Stimulated activated CD4-positive, alpha-beta T cell treated with anti-CD3 and anti-CD28 coated beads, TNF-alpha, amount 100 ng/mL, for 48 hours (primary cell): Measurements from ENCODE around the gene GNG4.
A peak's percentile ranks its signal among the peaks of the same experiment; 100 is the strongest.
"Not testable (repeated sequence)": the region's sequence is repeated elsewhere in the genome, so short reads cannot be mapped to it uniquely, and the experiment has no call there.

Experiments used
- DNase-seq, 3 donors: peaks; one replicate each; pipeline ENCODE4 v3.0.0-alpha.2; 2020; ENCODE audit warnings: low read depth in 3 of 3

The GNG4 gene

DNA sequence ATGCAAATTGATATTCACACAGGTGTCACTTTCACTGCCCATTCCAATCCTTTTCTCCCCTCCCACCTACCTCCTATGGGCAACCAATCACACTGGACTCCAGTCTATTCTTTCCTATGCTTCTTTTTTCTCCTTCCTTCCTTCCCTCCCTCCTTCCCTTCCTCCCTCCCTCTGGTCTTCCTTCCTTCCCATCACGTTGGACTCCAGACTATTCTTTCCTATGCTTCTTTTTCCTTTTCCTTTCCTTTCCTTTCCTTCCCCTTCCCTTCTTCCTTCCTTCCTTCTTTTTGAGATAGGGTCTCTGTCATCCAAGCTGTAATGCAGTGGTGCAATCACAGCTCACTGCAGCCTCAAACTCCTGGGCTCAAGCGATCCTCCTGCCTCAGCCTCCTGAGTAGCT lies 64.6 kb downstream of the GNG4 start:
- no peak for DNase-seq

DNA sequence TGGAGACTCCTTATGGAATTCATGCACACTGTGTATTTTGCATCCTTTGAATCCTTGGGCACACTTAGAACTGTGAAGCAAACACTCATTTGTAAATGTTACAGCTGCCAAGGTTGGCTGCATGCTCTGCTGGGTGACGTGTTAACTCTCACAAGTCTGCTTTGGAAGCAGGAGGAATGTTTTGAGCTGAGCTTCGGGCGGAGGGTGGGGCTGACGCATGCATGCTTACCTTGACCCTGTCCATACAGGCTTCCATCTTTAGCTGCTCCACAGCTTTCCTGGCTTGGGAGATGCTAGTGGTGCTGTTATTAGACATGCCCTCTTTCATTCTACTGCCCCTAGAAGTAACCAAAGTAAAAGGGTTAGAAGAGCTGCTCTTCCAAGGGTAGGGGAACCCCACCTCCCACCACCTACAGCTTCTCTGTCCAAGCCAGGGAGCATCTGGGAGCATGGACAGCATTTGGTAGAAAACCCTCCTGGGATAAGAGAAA lies 66.0 kb downstream of the GNG4 start:
- no peak for DNase-seq

- no peak for DNase-seq
Observed at GRCh38 chr1:235582130-235582529, 67.5 kb downstream of the GNG4 start.

DNA sequence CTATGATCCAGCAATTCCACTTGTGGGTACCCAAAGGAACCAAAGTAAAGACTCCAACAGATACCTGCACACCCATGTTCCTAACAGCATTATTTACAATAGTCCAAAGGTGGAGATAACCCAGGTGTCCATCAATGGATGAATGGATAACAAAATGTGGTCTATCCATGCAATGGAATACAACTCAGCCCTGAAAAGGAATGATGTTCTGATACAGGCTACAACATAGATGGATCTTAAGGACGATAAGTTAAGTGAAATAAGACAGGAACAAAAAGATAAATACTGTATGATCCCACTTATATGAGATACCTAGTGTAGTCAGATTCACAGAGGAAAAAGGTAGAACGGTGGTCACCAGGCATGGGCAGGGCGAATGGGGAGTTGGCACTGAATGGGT lies 69.7 kb downstream of the GNG4 start:
- DNase-seq = no peak

GRCh38 chr1:235575597-235575996 lies 74.0 kb downstream of the GNG4 start:
- DNase-seq = no peak

DNA sequence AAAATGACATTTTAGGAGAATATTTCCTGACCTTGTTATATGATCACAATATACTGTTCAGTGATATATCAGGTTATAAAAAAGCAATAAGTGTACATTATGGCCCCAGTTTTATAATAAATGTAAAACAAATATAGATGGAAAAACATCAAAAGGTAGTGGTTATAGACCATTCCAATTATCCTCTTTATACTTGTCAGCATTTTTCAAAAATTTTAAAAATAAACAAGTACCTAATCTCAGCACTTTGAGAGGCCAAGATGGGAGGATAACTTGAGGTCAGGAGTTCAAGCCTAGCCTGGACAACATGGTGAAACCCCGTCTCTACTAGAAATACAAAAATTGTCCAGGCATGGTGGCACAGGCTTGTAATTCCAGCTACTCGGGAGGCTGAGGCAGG lies 75.7 kb downstream of the GNG4 start:
- no peak for DNase-seq

GRCh38 chr1:235572971-235573370 lies 76.6 kb downstream of the GNG4 start:
- DNase-seq = not testable (repeated sequence)

DNA sequence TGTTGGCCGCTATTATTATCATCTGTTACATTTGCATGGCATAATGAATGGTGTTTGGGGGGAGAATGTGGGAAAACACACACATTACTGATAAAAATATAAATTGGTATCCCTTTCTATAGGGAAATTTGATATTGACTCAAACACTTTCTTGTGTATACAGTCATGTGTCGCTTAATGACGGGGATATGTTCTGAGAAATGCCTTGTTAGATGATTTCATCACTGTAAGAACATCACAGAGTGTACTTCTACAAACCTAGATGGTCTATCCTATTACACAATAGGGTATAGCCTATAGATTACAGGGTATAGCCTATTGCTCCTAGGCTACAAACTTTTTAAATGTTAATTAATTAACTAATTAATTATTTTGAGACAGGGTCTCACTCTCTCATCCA lies 78.1 kb downstream of the GNG4 start:
- DNase-seq = no peak

- no peak for DNase-seq
Observed at GRCh38 chr1:235567812-235568503, 81.6 kb downstream of the GNG4 start.

GRCh38 chr1:235566084-235566483 lies 83.5 kb downstream of the GNG4 start:
- DNase-seq = no peak

- no peak for DNase-seq
Observed at GRCh38 chr1:235563513-235564061, 86.0 kb downstream of the GNG4 start.

DNA sequence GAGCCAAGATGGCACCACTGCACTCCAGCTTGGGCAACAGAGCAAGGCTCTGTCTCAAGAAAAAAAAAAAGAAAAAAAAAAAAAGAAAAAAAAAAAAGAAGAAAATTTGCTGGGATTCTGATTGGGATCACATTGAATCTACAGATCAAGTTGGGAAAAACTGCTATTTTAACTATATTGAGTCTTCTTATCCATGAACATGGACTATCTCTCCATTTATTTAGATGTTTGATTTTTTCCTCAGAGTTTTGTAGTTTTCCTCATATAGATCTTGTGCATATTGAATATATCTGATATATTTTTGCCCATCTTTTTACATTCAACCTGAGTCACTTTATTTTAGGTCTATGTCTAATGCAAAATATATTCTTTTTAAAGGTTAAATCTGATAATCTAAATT lies 87.0 kb downstream of the GNG4 start:
- DNase-seq = no peak

DNA sequence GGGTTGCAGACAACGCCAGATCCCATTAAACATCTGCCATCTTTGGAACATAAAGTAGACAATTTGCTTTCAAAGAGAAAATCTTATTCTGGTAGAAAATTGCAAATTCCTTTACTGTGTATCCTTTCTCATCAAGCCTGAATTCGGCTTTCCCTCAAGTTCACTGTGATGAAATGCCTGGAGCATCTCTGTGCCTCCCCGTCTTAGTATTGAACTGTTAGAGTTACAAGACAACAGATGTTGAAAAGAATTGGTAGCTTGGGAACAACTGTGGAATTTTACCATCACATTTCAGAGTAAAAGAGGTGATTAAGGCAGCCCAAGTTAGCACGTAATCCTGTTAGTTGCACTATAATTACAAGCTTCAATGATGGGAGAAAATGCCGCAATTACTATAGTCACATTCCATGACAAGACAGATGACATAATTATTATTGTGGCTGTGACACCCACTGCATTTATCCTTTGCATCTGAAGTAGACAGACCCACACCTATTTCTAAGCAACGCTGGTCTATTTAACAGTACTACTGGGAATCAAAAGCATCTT lies 90.9 kb downstream of the GNG4 start:
- DNase-seq = no peak

- DNase-seq = peak in 2 of 3 donors; percentile 6 to 20
Observed at GRCh38 chr1:235557495-235557894, 92.1 kb downstream of the GNG4 start.

GRCh38 chr1:235556807-235557206 lies 92.8 kb downstream of the GNG4 start:
- no peak for DNase-seq

DNA sequence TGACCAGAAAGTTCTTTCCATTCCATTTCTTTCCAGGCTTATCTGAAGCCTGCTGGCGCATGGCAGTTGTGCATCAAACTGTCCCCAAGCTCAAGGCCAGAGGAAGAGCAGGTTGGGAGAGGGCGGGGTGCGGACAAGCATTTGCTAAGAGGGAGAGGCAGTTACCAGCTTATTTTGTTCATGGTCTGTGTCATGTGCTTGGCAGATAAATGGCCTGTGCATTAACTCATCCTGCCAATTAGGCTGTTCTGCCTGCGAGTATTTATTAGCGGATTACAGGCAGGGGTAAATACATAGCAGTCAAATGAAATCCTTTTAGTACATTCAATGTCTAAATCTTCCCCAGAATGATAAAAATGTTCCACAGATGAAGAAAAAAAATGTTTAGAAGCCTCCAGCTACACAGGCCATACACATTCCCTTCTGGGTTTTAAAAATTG lies 96.5 kb downstream of the GNG4 start:
- no peak for DNase-seq

DNA sequence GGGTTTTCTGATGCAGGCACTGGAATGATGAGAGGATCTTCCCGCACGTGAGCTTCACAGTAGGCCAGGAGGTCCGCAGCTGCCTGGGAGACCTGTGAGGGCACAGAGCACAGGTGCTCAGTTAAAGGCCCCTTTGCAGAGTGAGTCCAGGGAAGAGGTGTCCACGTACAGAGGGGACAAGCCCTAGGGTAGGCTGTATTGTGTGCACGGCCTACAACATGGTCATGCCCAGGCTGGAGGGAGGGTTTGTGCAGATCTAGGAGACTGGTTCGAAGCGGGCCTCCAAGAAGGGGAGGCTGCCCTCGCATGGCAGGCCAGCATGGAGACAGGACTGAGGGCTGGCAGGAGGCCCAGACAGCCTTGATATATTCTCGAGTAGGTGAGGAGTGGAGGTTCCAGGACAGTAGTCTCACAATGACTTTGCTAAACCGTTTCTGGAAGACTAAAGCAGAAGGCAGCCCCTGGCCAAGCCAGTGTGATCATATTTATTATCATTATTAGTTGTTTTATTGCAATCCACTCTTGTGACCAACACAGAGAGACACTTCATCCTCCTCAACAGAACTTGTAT lies 97.4 kb downstream of the GNG4 start:
- DNase-seq = no peak

GRCh38 chr1:235549351-235550139 lies 100.0 kb downstream of the GNG4 start:
- no peak for DNase-seq

- DNase-seq = not testable (repeated sequence)
Observed at GRCh38 chr1:235546369-235547155, 103.0 kb downstream of the GNG4 start.

DNA sequence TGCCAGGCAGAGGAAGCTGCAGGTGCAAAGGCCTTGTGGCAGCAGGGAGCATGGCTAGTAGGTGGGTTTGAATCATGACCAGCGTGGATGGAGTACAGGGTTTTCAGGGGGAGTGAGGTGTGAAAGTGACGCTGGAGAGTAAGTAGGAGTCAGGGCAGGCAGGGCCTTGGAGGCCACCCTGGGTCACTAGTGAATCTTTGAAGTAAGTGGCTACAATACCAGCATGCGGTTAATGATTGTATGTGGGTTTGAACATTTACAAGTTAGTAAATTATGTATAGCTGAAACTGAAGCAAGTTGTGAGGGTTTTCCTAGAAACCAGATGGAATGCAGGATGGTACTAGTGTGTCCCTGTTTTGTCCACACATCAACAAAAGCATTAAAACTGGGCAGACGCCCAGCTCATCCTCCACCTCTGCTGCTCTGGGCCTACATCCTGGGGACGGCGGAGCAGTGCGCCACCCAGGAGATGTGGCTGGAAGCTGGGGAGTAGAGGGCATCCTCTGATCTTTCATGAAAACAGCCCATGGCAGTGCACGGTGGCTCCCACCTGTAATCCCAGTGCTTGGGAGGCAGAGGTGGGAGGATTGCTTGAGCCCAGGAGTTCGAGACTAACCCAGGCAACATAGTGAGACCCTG lies 104.2 kb downstream of the GNG4 start:
- DNase-seq = no peak

DNA sequence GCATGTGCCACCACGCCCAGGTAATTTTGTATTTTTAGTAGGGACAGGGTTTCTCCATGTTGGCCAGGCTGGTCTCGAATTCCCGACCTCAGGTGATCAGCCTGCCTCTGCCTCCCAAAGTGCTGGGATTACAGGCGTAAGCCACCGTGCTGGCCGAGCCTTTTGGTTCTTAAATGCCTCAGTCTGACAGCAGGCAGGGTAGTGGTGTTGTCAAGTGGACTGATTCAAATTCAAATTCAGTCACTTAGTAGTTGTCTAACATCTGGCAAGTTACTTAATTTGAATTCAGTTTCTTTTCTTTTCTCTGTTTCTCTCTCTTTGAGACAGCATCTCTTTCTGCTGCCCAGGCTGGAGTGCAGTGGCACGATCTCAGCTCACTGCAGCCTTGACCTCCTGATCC lies 106.7 kb downstream of the GNG4 start:
- not testable (repeated sequence) for DNase-seq
